ENCODE results near the gene KAT8. TPM values are rescaled to one million over a fixed set of nuclear protein-coding genes. Genes with fewer than 3 reads are reported as not detected.

Gene KAT8
- total RNA-seq, 3 donors from 2014 or later, result 61.1 to 83.1 (median 69.6) TPM

- DNase-seq, result no peak
- peaks cover 4% of the 10 kb centered on the region for H3K36me3 ChIP-seq (ENCODE audit: low read depth)
- TF ChIP-seq CTCF (IDR thresholded peaks at IDR 0.05), result no peak
- peaks cover 34% of the 10 kb centered on the region for H3K4me1 ChIP-seq (ENCODE audit: low read depth)
- H3K9me3 ChIP-seq, result no peaks in the 10 kb centered on the region
- intact Hi-C loops (cut with DNase I, micrococcal nuclease), result no loop called here
- peak overlapping the region; percentile 50 for H3K4me3 ChIP-seq
- ATAC-seq, result peak; percentile 6
Observed at GRCh38 chr16:31118223-31119155, 1.0 kb downstream of the KAT8 start.

GRCh38 chr16:31120129-31120528 is 2.7 kb downstream of the KAT8 start:
- TF ChIP-seq CTCF (IDR thresholded peaks at IDR 0.05), result no peak
- peaks cover 4% of the 10 kb centered on the region for H3K36me3 ChIP-seq (ENCODE audit: low read depth)
- no peaks in the 10 kb centered on the region for H3K9me3 ChIP-seq
- DNase-seq, result peak in 1 of 3 donors; percentile 45
- no peak for ATAC-seq
- no peak overlapping the region for H3K4me3 ChIP-seq
- intact Hi-C loops (cut with DNase I, micrococcal nuclease), result no loop called here
- H3K4me1 ChIP-seq (ENCODE audit: low read depth), result peaks cover 26% of the 10 kb centered on the region

- Histone ChIP-seq H3K36me3 (ENCODE audit: low read depth) (no peaks in the 10 kb centered on the region), H3K9me3 (no peaks in the 10 kb centered on the region), H3K4me1 (ENCODE audit: low read depth) (peaks cover 35% of the 10 kb centered on the region), H3K4me3 (no peak overlapping the region)
- ATAC-seq (no peak), DNase-seq (no peak)
- intact Hi-C loops (cut with DNase I, micrococcal nuclease), result no loop called here
- no peak for TF ChIP-seq CTCF (IDR thresholded peaks at IDR 0.05)
Observed at GRCh38 chr16:31125844-31126243, 8.4 kb downstream of the KAT8 start.

GRCh38 chr16:31127182-31127581 is 9.7 kb downstream of the KAT8 start:
- Histone ChIP-seq H3K36me3 (ENCODE audit: low read depth) (no peaks in the 10 kb centered on the region), H3K4me3 (no peak overlapping the region), H3K9me3 (no peaks in the 10 kb centered on the region), H3K4me1 (ENCODE audit: low read depth) (peaks cover 48% of the 10 kb centered on the region)
- TF ChIP-seq CTCF (IDR thresholded peaks at IDR 0.05), result no peak
- intact Hi-C loops (cut with DNase I, micrococcal nuclease), result no loop called here
- ATAC-seq, result no peak
- DNase-seq, result no peak

- H3K4me3 ChIP-seq, result no peak overlapping the region
- ATAC-seq, result peak; percentile 70
- DNase-seq, result peak; percentile 77 to 81 (median 79)
- TF ChIP-seq CTCF (IDR thresholded peaks at IDR 0.05), result no peak
- H3K4me1 ChIP-seq (ENCODE audit: low read depth), result peaks cover 65% of the 10 kb centered on the region
- no peaks in the 10 kb centered on the region for H3K9me3 ChIP-seq
- H3K36me3 ChIP-seq (ENCODE audit: low read depth), result no peaks in the 10 kb centered on the region
- intact Hi-C loops (cut with DNase I, micrococcal nuclease), result no loop called here
Observed at GRCh38 chr16:31128711-31129567, 11.5 kb downstream of the KAT8 start.
